ENCODE measurements around the gene RPRD1B. TPM values are rescaled to one million over a fixed set of nuclear protein-coding genes. Genes with fewer than 3 reads are reported as not detected.

RPRD1B gene
- total RNA-seq, 1 experiment from 2014 or later: 55.1 TPM

DNA sequence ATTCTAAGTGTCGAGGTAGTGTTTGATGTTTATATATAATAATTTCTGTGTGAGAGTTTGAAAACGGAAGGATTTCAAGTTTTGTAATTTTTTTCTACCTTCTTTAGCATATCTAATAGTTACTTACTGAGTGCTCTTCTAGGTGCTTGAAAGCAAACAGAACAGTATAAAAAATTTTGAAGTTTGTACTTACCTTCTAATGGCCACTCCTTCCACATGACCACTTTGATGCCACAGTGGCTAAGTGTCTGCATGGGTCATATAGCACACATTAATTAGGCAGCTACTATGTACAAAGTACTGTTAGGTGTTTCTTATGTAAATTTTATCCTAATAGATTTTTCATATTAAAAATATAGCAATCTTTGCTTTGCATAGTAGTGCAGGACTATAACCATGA lies 21.1 kb downstream of the RPRD1B start:
- H3K9me2 ChIP-seq (ENCODE audit: insufficient read depth): no peaks in the 10 kb centered on the region
- no peaks in the 10 kb centered on the region for H3K9me3 ChIP-seq (ENCODE audit: insufficient read depth, low read depth)
- no TSS peak for BruUV-seq (replicated peaks)
- intact Hi-C loops (cut with micrococcal nuclease; ENCODE audit: unreplicated experiment): loop anchor here (5.0 to 10.0 kb wide), 4 partner anchors 353 to 787 kb away; no protein-coding TSS in a partner anchor
- no peak overlapping the region for H3K27ac ChIP-seq
- ChIA-PET CTCF (interaction anchor here (1.0 kb wide), 1 partner anchor 166 kb away, joined by 4 read pairs; no protein-coding TSS in a partner anchor), POLR2A (ENCODE audit: unreplicated experiment) (interaction anchor here (0.6 kb wide), 1 partner anchor 11 kb away, joined by 6 read pairs; no protein-coding TSS in a partner anchor)
- peaks cover 34% of the 10 kb centered on the region for H3K36me3 ChIP-seq (ENCODE audit: low read depth)
- no peaks in the 10 kb centered on the region for H3K27me3 ChIP-seq (ENCODE audit: insufficient read depth, low read depth)
- no peak for DNase-seq
- H3F3A ChIP-seq (ENCODE audit: insufficient read depth, low read depth): peaks cover 39% of the 10 kb centered on the region
- no peak overlapping the region for H2AFZ ChIP-seq
- peaks cover 12% of the 10 kb centered on the region; the same call in 1 of the 2 replicates for H4K20me1 ChIP-seq (ENCODE audit: insufficient read depth)
- H3K4me1 ChIP-seq (replicated peaks; ENCODE audit: insufficient read depth): peaks cover 4% of the 10 kb centered on the region; the same call in 1 of the 2 replicates
- TF ChIP-seq, protein P1, sequence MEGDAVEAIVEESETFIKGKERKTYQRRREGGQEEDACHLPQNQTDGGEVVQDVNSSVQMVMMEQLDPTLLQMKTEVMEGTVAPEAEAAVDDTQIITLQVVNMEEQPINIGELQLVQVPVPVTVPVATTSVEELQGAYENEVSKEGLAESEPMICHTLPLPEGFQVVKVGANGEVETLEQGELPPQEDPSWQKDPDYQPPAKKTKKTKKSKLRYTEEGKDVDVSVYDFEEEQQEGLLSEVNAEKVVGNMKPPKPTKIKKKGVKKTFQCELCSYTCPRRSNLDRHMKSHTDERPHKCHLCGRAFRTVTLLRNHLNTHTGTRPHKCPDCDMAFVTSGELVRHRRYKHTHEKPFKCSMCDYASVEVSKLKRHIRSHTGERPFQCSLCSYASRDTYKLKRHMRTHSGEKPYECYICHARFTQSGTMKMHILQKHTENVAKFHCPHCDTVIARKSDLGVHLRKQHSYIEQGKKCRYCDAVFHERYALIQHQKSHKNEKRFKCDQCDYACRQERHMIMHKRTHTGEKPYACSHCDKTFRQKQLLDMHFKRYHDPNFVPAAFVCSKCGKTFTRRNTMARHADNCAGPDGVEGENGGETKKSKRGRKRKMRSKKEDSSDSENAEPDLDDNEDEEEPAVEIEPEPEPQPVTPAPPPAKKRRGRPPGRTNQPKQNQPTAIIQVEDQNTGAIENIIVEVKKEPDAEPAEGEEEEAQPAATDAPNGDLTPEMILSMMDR (conservative IDR thresholded peaks at IDR 0.05): no peak
- no peak for TF ChIP-seq EZH2 (IDR thresholded peaks at IDR 0.05; ENCODE audit: low read depth)
- H3K79me2 ChIP-seq (ENCODE audit: low read depth): peaks cover 61% of the 10 kb centered on the region
- no peak overlapping the region for H3K4me2 ChIP-seq
- no peak overlapping the region for H3K4me3 ChIP-seq

DNA sequence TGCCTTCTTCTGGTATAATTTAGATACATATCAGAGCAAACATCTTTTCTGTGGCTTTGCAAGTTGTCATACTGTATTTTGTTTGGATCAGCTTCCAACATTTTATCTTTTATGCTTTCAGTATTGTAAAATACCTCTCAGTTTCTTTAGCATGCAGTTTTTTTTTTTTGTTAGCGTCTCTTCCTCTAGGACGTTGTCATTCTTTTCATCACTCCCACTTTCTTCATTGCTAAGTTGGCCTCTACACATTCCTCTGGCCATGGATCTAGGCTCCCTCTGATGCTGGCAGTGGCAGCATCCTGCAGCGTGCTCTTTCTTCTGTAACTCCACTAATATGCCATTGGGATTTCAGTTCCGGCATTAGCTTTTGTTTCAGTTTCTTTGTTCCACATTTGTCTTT lies 21.7 kb downstream of the RPRD1B start:
- no peaks in the 10 kb centered on the region for H3K27me3 ChIP-seq (ENCODE audit: insufficient read depth, low read depth)
- TF ChIP-seq, protein P1 (conservative IDR thresholded peaks at IDR 0.05): no peak
- no peak for TF ChIP-seq EZH2 (IDR thresholded peaks at IDR 0.05; ENCODE audit: low read depth)
- no peaks in the 10 kb centered on the region for H3K4me1 ChIP-seq (replicated peaks; ENCODE audit: insufficient read depth)
- peaks cover 34% of the 10 kb centered on the region for H3K36me3 ChIP-seq (ENCODE audit: low read depth)
- DNase-seq: no peak
- BruUV-seq (replicated peaks): no TSS peak
- H3F3A ChIP-seq (ENCODE audit: insufficient read depth, low read depth): peaks cover 32% of the 10 kb centered on the region
- H2AFZ ChIP-seq: no peak overlapping the region
- H3K27ac ChIP-seq: no peak overlapping the region
- no peaks in the 10 kb centered on the region for H3K9me3 ChIP-seq (ENCODE audit: insufficient read depth, low read depth)
- H4K20me1 ChIP-seq (ENCODE audit: insufficient read depth): peaks cover 6% of the 10 kb centered on the region; the same call in 1 of the 2 replicates
- no peak overlapping the region for H3K4me3 ChIP-seq
- H3K4me2 ChIP-seq: no peak overlapping the region
- intact Hi-C loops (cut with micrococcal nuclease; ENCODE audit: unreplicated experiment): loop anchor here (5.0 to 10.0 kb wide), 4 partner anchors 352 to 788 kb away; no protein-coding TSS in a partner anchor
- POLR2A ChIA-PET (ENCODE audit: unreplicated experiment): no interaction called here
- H3K9me2 ChIP-seq (ENCODE audit: insufficient read depth): no peaks in the 10 kb centered on the region
- CTCF ChIA-PET: interaction anchor here (1.0 kb wide), 1 partner anchor 166 kb away, joined by 4 read pairs; no protein-coding TSS in a partner anchor
- H3K79me2 ChIP-seq (ENCODE audit: low read depth): peaks cover 55% of the 10 kb centered on the region

DNA sequence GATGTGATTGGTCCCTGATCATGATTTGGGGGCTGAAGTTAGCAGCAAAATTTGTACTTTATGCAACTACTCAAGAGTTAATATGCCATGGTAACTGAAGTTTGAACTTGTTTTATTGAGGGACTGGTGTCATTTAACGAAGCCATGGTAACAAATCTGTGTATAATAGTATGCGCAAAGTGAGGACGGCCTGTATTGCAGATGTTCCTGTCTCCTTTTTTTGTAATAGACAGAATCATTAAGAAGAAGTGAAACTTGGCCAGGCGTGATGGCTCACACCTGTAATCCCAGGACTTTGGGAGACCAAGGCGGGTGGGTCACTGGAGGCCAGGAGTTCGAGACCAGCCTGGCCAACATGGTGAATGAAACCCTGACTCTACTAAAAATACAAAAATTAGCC lies 22.3 kb downstream of the RPRD1B start:
- Histone ChIP-seq H3K27ac (no peak overlapping the region), H3K9me2 (ENCODE audit: insufficient read depth) (no peaks in the 10 kb centered on the region), H3K4me1 (replicated peaks; ENCODE audit: insufficient read depth) (no peaks in the 10 kb centered on the region), H3F3A (ENCODE audit: insufficient read depth, low read depth) (peaks cover 31% of the 10 kb centered on the region), H2AFZ (no peak overlapping the region), H3K79me2 (ENCODE audit: low read depth) (peaks cover 49% of the 10 kb centered on the region), H3K4me3 (no peak overlapping the region), H3K27me3 (ENCODE audit: insufficient read depth, low read depth) (no peaks in the 10 kb centered on the region), H3K36me3 (ENCODE audit: low read depth) (peaks cover 33% of the 10 kb centered on the region), H4K20me1 (ENCODE audit: insufficient read depth) (peaks cover 4% of the 10 kb centered on the region; the same call in 1 of the 2 replicates), H3K4me2 (no peak overlapping the region), H3K9me3 (ENCODE audit: insufficient read depth, low read depth) (no peaks in the 10 kb centered on the region)
- TF ChIP-seq, protein P1 (conservative IDR thresholded peaks at IDR 0.05): no peak
- TF ChIP-seq EZH2 (IDR thresholded peaks at IDR 0.05; ENCODE audit: low read depth): no peak
- CTCF ChIA-PET: no interaction called here
- DNase-seq: no peak
- POLR2A ChIA-PET (ENCODE audit: unreplicated experiment): no interaction called here
- intact Hi-C loops (cut with micrococcal nuclease; ENCODE audit: unreplicated experiment): loop anchor here (2.0 to 10.0 kb wide), 5 partner anchors 17 to 789 kb away; no protein-coding TSS in a partner anchor
- BruUV-seq (replicated peaks): no TSS peak

All from PC-9 (cell line).